ENCODE measurements around the gene NMBR. TPM values are rescaled to one million over a fixed set of nuclear protein-coding genes. Genes with fewer than 3 reads are reported as not detected.
"Not testable (repeated sequence)": the region's sequence is repeated elsewhere in the genome, so short reads cannot be mapped to it uniquely, and the experiment has no call there.

The NMBR gene
- total and polyA plus RNA-seq, 4 experiments from 2014 or later, result not detected

- H3K27ac Mint-ChIP-seq; intact Hi-C loops (cut with micrococcal nuclease); H3K4me3 ChIP-seq (ENCODE audit: low read length in 2 of 2); DNase-seq; CTCF ChIA-PET (ENCODE audit: partially characterized antibody); POLR2A ChIA-PET (ENCODE audit: partially characterized antibody); H3K9me3 ChIP-seq (ENCODE audit: control insufficient read depth in 1 of 2, low read length in 2 of 2); H3K27me3 Mint-ChIP-seq; H3K4me3 Mint-ChIP-seq; H3K4me1 Mint-ChIP-seq; H3K27ac ChIP-seq (ENCODE audit: low read depth, low read length); H3K4me1 ChIP-seq (ENCODE audit: insufficient read depth, low read length); H3K36me3 Mint-ChIP-seq; H3K27me3 ChIP-seq (ENCODE audit: insufficient read depth, low read length); H3K36me3 ChIP-seq (ENCODE audit: insufficient read depth, low read length): not testable (repeated sequence)
- H3K9me3 Mint-ChIP-seq, result peaks cover 0 to 11% (median 4%) of the 10 kb centered on the region in 8 donors
Observed at GRCh38 chr6:142027804-142028203, 119.1 kb downstream of the NMBR start.

GRCh38 chr6:142027074-142027473, 119.8 kb downstream of the NMBR start:
- no peak overlapping the region for H3K27ac ChIP-seq (ENCODE audit: low read depth, low read length)
- H3K36me3 ChIP-seq (ENCODE audit: insufficient read depth, low read length), result no peaks in the 10 kb centered on the region
- Mint-ChIP-seq H3K27me3 (peaks cover 0 to 4% of the 10 kb centered on the region in 2 donors), H3K9me3 (peaks cover 0 to 11% (median 4%) of the 10 kb centered on the region in 8 donors), H3K4me1 (no peaks in the 10 kb centered on the region), H3K27ac (no peak overlapping the region), H3K4me3 (no peak overlapping the region), H3K36me3 (no peaks in the 10 kb centered on the region)
- no peak for DNase-seq
- POLR2A ChIA-PET (ENCODE audit: partially characterized antibody), result no interaction called here
- intact Hi-C loops (cut with micrococcal nuclease), result no loop called here
- H3K4me1 ChIP-seq (ENCODE audit: insufficient read depth, low read length), result no peaks in the 10 kb centered on the region
- no peaks in the 10 kb centered on the region for H3K9me3 ChIP-seq (ENCODE audit: control insufficient read depth in 1 of 2, low read length in 2 of 2)
- no peak overlapping the region for H3K4me3 ChIP-seq (ENCODE audit: low read length in 2 of 2)
- CTCF ChIA-PET (ENCODE audit: partially characterized antibody), result no interaction called here
- H3K27me3 ChIP-seq (ENCODE audit: insufficient read depth, low read length), result no peaks in the 10 kb centered on the region

- ChIA-PET POLR2A (ENCODE audit: partially characterized antibody) (no interaction called here), CTCF (ENCODE audit: partially characterized antibody) (no interaction called here)
- Histone ChIP-seq H3K27me3 (ENCODE audit: insufficient read depth, low read length) (no peaks in the 10 kb centered on the region), H3K27ac (ENCODE audit: low read depth, low read length) (no peak overlapping the region), H3K9me3 (ENCODE audit: control insufficient read depth in 1 of 2, low read length in 2 of 2) (no peaks in the 10 kb centered on the region), H3K4me3 (ENCODE audit: low read length in 2 of 2) (no peak overlapping the region), H3K4me1 (ENCODE audit: insufficient read depth, low read length) (no peaks in the 10 kb centered on the region), H3K36me3 (ENCODE audit: insufficient read depth, low read length) (no peaks in the 10 kb centered on the region)
- intact Hi-C loops (cut with micrococcal nuclease), result no loop called here
- Mint-ChIP-seq H3K27ac (no peak overlapping the region), H3K9me3 (peaks cover 0 to 11% (median 4%) of the 10 kb centered on the region in 8 donors), H3K4me3 (no peak overlapping the region), H3K27me3 (peaks cover 0 to 4% of the 10 kb centered on the region in 2 donors), H3K36me3 (no peaks in the 10 kb centered on the region), H3K4me1 (no peaks in the 10 kb centered on the region)
- no peak for DNase-seq
Observed at GRCh38 chr6:142026471-142026870, 120.5 kb downstream of the NMBR start.

Other genes starting within 250 kb of the NMBR start
- not detected for gene GJE1, start 14.2 kb downstream of the NMBR start, total RNA-seq
- not detected for gene GJE1, start 14.2 kb downstream of the NMBR start, polyA plus RNA-seq
- 10 to 100 TPM; 31.2 to 31.4 TPM for gene VTA1, start 141 bp upstream of the NMBR start, total RNA-seq
- gene VTA1, start 141 bp upstream of the NMBR start, polyA plus RNA-seq, result 10 to 100 TPM; 54.2 to 79.7 TPM
- under 1 TPM; 0.22 to 0.47 TPM for gene ADGRG6, start 154.9 kb upstream of the NMBR start, total RNA-seq
- not detected for gene ADGRG6, start 154.9 kb upstream of the NMBR start, polyA plus RNA-seq